ENCODE measurements around the gene TMC1. TPM values are rescaled to one million over a fixed set of nuclear protein-coding genes. Genes with fewer than 3 reads are reported as not detected.
A peak's percentile ranks its signal among the peaks of the same experiment; 100 is the strongest.

Gene TMC1
- total and polyA plus RNA-seq, 5 experiments from 2014 or later, result not detected

- H3K4me3 Mint-ChIP-seq, result no peak overlapping the region
- H3K36me3 Mint-ChIP-seq, result no peaks in the 10 kb centered on the region
- H3K27me3 Mint-ChIP-seq, result peaks cover 5 to 16% (median 7%) of the 10 kb centered on the region in 5 donors
- no peak for DNase-seq
- ATAC-seq, result no peak
- POLR2A ChIA-PET, result no interaction called here
- H3K4me1 Mint-ChIP-seq, result no peaks in the 10 kb centered on the region
- H3K27ac Mint-ChIP-seq, result no peak overlapping the region
- no peaks in the 10 kb centered on the region for H3K9me3 Mint-ChIP-seq
These were observed 127.1 kb downstream of the TMC1 start for GRCh38 chr9:72648324-72649126.

GRCh38 chr9:72649127-72649442 lies 127.7 kb downstream of the TMC1 start:
- H3K4me3 Mint-ChIP-seq, result no peak overlapping the region
- no peak overlapping the region for H3K27ac Mint-ChIP-seq
- POLR2A ChIA-PET, result no interaction called here
- H3K36me3 Mint-ChIP-seq, result no peaks in the 10 kb centered on the region
- no peak for DNase-seq
- peaks cover 5 to 17% (median 7%) of the 10 kb centered on the region in 5 donors for H3K27me3 Mint-ChIP-seq
- H3K9me3 Mint-ChIP-seq, result no peaks in the 10 kb centered on the region
- no peaks in the 10 kb centered on the region for H3K4me1 Mint-ChIP-seq
- ATAC-seq, result no peak

- no peaks in the 10 kb centered on the region for H3K4me1 Mint-ChIP-seq
- no peak overlapping the region for H3K4me3 Mint-ChIP-seq
- H3K9me3 Mint-ChIP-seq, result no peaks in the 10 kb centered on the region
- H3K36me3 Mint-ChIP-seq, result no peaks in the 10 kb centered on the region
- no peak for ATAC-seq
- POLR2A ChIA-PET, result no interaction called here
- no peak for DNase-seq
- H3K27me3 Mint-ChIP-seq, result peaks cover 5 to 17% (median 7%) of the 10 kb centered on the region in 5 donors
- no peak overlapping the region for H3K27ac Mint-ChIP-seq
These were observed 128.8 kb downstream of the TMC1 start for GRCh38 chr9:72650206-72650605.

GRCh38 chr9:72656021-72656420 lies 134.6 kb downstream of the TMC1 start:
- Mint-ChIP-seq H3K36me3 (no peaks in the 10 kb centered on the region), H3K27me3 (peaks cover 5 to 30% (median 10%) of the 10 kb centered on the region in 5 donors), H3K4me1 (no peaks in the 10 kb centered on the region), H3K4me3 (no peak overlapping the region), H3K27ac (no peak overlapping the region), H3K9me3 (peaks cover 0 to 2% (median 0%) of the 10 kb centered on the region in 9 donors)
- DNase-seq (no peak), ATAC-seq (no peak)
- POLR2A ChIA-PET, result no interaction called here

GRCh38 chr9:72657023-72657422 lies 135.6 kb downstream of the TMC1 start:
- no peaks in the 10 kb centered on the region for H3K4me1 Mint-ChIP-seq
- ATAC-seq, result no peak
- H3K36me3 Mint-ChIP-seq, result no peaks in the 10 kb centered on the region
- no peak overlapping the region for H3K4me3 Mint-ChIP-seq
- H3K27me3 Mint-ChIP-seq, result peaks cover 5 to 20% (median 10%) of the 10 kb centered on the region in 5 donors
- DNase-seq, result no peak
- H3K27ac Mint-ChIP-seq, result peak overlapping the region in 1 of 10 donors; percentile 74
- peaks cover 0 to 2% (median 0%) of the 10 kb centered on the region in 9 donors for H3K9me3 Mint-ChIP-seq
- POLR2A ChIA-PET, result no interaction called here

- Mint-ChIP-seq H3K4me3 (no peak overlapping the region), H3K27ac (no peak overlapping the region), H3K4me1 (no peaks in the 10 kb centered on the region), H3K9me3 (peaks cover 0 to 2% (median 0%) of the 10 kb centered on the region in 9 donors), H3K36me3 (no peaks in the 10 kb centered on the region), H3K27me3 (peaks cover 2 to 15% (median 9%) of the 10 kb centered on the region in 5 donors)
- ATAC-seq (no peak), DNase-seq (no peak)
- POLR2A ChIA-PET, result no interaction called here
These were observed 137.3 kb downstream of the TMC1 start for GRCh38 chr9:72658703-72659102.

GRCh38 chr9:72661401-72662135 lies 140.2 kb downstream of the TMC1 start:
- Mint-ChIP-seq H3K27me3 (peaks cover 5 to 37% (median 14%) of the 10 kb centered on the region in 5 donors), H3K9me3 (peaks cover 0 to 2% (median 0%) of the 10 kb centered on the region in 9 donors), H3K27ac (no peak overlapping the region), H3K4me1 (no peaks in the 10 kb centered on the region), H3K36me3 (no peaks in the 10 kb centered on the region), H3K4me3 (no peak overlapping the region)
- POLR2A ChIA-PET, result no interaction called here
- ATAC-seq, result no peak
- DNase-seq, result no peak

GRCh38 chr9:72665421-72665820 lies 144.0 kb downstream of the TMC1 start:
- H3K4me1 Mint-ChIP-seq, result no peaks in the 10 kb centered on the region
- POLR2A ChIA-PET, result no interaction called here
- H3K36me3 Mint-ChIP-seq, result no peaks in the 10 kb centered on the region
- H3K27ac Mint-ChIP-seq, result no peak overlapping the region
- DNase-seq, result no peak
- H3K4me3 Mint-ChIP-seq, result no peak overlapping the region
- ATAC-seq, result no peak
- H3K9me3 Mint-ChIP-seq, result no peaks in the 10 kb centered on the region
- peaks cover 17 to 44% (median 24%) of the 10 kb centered on the region in 5 donors for H3K27me3 Mint-ChIP-seq

GRCh38 chr9:72667181-72667580 lies 145.8 kb downstream of the TMC1 start:
- Mint-ChIP-seq H3K4me1 (no peaks in the 10 kb centered on the region), H3K36me3 (no peaks in the 10 kb centered on the region), H3K4me3 (no peak overlapping the region), H3K27me3 (peaks cover 18 to 44% (median 22%) of the 10 kb centered on the region in 5 donors), H3K9me3 (peaks cover 0 to 2% (median 0%) of the 10 kb centered on the region in 9 donors), H3K27ac (no peak overlapping the region)
- POLR2A ChIA-PET, result no interaction called here
- ATAC-seq (no peak), DNase-seq (no peak)

- Mint-ChIP-seq H3K27me3 (peaks cover 0 to 9% (median 1%) of the 10 kb centered on the region in 5 donors), H3K4me3 (no peak overlapping the region), H3K4me1 (no peaks in the 10 kb centered on the region), H3K9me3 (peaks cover 0 to 2% (median 0%) of the 10 kb centered on the region in 9 donors), H3K36me3 (no peaks in the 10 kb centered on the region), H3K27ac (no peak overlapping the region)
- ATAC-seq (no peak), DNase-seq (no peak)
- POLR2A ChIA-PET, result no interaction called here
These were observed 153.6 kb downstream of the TMC1 start for GRCh38 chr9:72674961-72675360.

- ATAC-seq (no peak), DNase-seq (no peak)
- Mint-ChIP-seq H3K36me3 (no peaks in the 10 kb centered on the region), H3K27me3 (peaks cover 0 to 9% (median 1%) of the 10 kb centered on the region in 5 donors), H3K9me3 (peaks cover 0 to 2% (median 0%) of the 10 kb centered on the region in 9 donors), H3K4me3 (no peak overlapping the region), H3K4me1 (no peaks in the 10 kb centered on the region), H3K27ac (no peak overlapping the region)
- POLR2A ChIA-PET, result no interaction called here
These were observed 154.2 kb downstream of the TMC1 start for GRCh38 chr9:72675586-72675985.

GRCh38 chr9:72680593-72681282 lies 159.3 kb downstream of the TMC1 start:
- POLR2A ChIA-PET, result no interaction called here
- Mint-ChIP-seq H3K4me1 (no peaks in the 10 kb centered on the region), H3K27me3 (peaks cover 3 to 16% (median 11%) of the 10 kb centered on the region in 5 donors), H3K27ac (no peak overlapping the region), H3K36me3 (no peaks in the 10 kb centered on the region), H3K9me3 (no peaks in the 10 kb centered on the region), H3K4me3 (no peak overlapping the region)
- no peak for ATAC-seq
- DNase-seq, result no peak

GRCh38 chr9:72681283-72681630 lies 159.8 kb downstream of the TMC1 start:
- no peaks in the 10 kb centered on the region for H3K36me3 Mint-ChIP-seq
- POLR2A ChIA-PET, result no interaction called here

More at GRCh38 chr9:72681283-72681630, 159.8 kb downstream of the TMC1 start:
- Mint-ChIP-seq H3K9me3 (no peaks in the 10 kb centered on the region), H3K4me3 (no peak overlapping the region), H3K27me3 (peaks cover 7 to 21% (median 15%) of the 10 kb centered on the region in 5 donors), H3K27ac (no peak overlapping the region), H3K4me1 (no peaks in the 10 kb centered on the region)
- DNase-seq (no peak), ATAC-seq (no peak)

All from naive thymus-derived CD8-positive, alpha-beta T cell (primary cell).